ENCODE measurements around the gene NOD1. TPM values are rescaled to one million over a fixed set of nuclear protein-coding genes. Genes with fewer than 3 reads are reported as not detected.
A peak's percentile ranks its signal among the peaks of the same experiment; 100 is the strongest.

The NOD1 gene
- total RNA-seq, 4 donors from 2014 or later, result 15.6 to 50.4 (median 26.7) TPM

DNA sequence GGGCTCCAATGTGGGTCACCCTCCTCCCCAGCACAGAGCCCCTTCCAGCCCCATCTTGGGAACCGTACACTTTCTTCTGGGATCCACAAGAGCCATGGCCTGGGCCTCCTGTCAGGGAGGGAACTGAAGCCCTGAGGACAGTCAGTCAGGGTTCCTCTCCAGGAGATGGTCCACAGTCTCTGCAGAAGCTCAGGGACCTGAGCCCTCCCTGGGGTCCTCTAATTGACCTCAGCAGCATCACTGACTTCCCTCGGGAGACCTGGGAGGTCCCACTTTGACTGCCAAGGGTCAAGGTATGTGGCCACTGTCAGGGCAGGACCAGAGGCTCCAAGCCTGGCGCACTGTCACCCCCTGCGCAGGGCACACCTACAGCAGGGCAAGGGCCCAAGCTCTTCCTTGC lies 32.3 kb downstream of the NOD1 start:
- Histone ChIP-seq H3K4me1 (peaks cover 25 to 35% of the 10 kb centered on the region in 2 donors), H3K9me3 (no peaks in the 10 kb centered on the region), H3K27ac (peak overlapping the region; percentile 46 to 57 (median 53)), H3K4me3 (replicated peaks in 1 of 3) (no peak overlapping the region), H3K27me3 (no peaks in the 10 kb centered on the region), H3K36me3 (peaks cover 8 to 30% of the 10 kb centered on the region in 2 donors)
- intact Hi-C loops (cut with DNase I), result no loop called here
- WGBS, 2 donors, result 89 to 93% methylated on average over 4 of the region's 4 CpGs
- no peak for DNase-seq
- no peak for TF ChIP-seq POLR2A (IDR thresholded peaks at IDR 0.05)
- TF ChIP-seq, protein P1, sequence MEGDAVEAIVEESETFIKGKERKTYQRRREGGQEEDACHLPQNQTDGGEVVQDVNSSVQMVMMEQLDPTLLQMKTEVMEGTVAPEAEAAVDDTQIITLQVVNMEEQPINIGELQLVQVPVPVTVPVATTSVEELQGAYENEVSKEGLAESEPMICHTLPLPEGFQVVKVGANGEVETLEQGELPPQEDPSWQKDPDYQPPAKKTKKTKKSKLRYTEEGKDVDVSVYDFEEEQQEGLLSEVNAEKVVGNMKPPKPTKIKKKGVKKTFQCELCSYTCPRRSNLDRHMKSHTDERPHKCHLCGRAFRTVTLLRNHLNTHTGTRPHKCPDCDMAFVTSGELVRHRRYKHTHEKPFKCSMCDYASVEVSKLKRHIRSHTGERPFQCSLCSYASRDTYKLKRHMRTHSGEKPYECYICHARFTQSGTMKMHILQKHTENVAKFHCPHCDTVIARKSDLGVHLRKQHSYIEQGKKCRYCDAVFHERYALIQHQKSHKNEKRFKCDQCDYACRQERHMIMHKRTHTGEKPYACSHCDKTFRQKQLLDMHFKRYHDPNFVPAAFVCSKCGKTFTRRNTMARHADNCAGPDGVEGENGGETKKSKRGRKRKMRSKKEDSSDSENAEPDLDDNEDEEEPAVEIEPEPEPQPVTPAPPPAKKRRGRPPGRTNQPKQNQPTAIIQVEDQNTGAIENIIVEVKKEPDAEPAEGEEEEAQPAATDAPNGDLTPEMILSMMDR (IDR thresholded peaks at IDR 0.05), result no peak

DNA sequence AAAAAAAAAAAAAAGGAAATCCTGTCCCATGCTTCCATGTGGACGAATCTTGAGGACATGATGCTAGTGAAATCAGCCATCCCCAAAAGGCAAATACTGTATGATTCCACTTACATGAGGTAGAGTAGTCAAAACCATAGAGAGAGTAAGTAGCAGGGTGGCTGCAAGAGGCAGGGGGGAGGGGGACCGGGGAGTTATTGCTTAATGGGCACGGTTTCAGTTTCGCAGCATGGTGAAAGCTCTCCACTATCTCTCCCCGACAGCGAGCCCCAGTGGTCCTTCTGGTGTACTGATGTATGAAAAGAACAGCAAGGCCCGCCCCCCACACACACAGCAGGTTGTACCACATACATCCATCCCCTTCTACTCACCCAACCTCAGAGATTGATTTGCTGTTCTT lies 32.8 kb downstream of the NOD1 start:
- DNase-seq, result peak; percentile 95 to 96
- Histone ChIP-seq H3K9me3 (no peaks in the 10 kb centered on the region), H3K4me1 (peaks cover 22 to 32% of the 10 kb centered on the region in 2 donors), H3K27me3 (no peaks in the 10 kb centered on the region), H3K36me3 (peaks cover 4 to 26% of the 10 kb centered on the region in 2 donors), H3K4me3 (replicated peaks in 1 of 3) (no peak overlapping the region), H3K27ac (peak overlapping the region; percentile 46 to 57 (median 53))
- TF ChIP-seq, protein P1 (IDR thresholded peaks at IDR 0.05), result peak in 5 of 6 experiments; percentile 33 to 79 (median 64)
- TF ChIP-seq POLR2A (IDR thresholded peaks at IDR 0.05), result no peak
- 33% methylated on average over 7 of the region's 7 CpGs for WGBS, 2 donors
- intact Hi-C loops (cut with DNase I), result no loop called here

DNA sequence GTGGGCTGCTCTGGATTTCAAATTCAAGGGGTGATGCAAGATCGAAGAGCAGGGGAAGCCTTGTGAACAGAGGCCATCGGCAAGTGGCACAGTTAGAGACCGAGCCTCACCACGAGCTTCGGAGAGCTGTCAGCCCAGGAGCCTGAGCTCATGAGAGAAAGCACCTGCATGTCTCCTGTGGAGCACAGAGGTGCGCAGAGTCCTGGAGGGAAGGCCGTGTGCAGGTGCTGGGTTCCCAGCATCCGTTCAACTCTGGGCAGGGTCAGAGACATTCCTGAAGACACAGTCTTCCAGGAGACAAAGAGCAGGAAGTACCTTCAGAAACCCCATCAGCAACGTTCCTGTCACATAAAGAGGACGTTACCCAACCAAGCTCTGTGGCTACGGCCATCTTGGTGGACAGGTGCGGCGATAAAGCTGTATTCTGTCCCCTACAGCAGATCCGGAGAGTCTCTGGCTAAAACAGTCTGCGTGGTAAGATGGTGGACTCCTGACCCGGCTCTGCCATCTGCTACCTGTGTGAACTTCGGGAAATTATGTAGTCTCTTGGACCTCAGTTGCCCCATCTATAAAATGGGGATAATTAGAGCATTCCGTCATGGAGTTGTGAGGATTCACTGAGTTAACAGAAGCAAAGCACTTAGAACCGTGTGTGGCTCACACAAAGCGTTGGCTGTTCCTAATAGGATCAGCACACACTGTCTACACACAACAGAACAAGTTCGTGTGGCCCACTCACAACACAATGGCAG lies 40.6 kb downstream of the NOD1 start:
- peaks cover 18 to 30% of the 10 kb centered on the region in 2 donors for H3K4me1 ChIP-seq
- no peak overlapping the region for H3K27ac ChIP-seq
- no peak for DNase-seq
- H3K27me3 ChIP-seq, result no peaks in the 10 kb centered on the region
- TF ChIP-seq, protein P1 (IDR thresholded peaks at IDR 0.05), result no peak
- no peak for TF ChIP-seq POLR2A (IDR thresholded peaks at IDR 0.05)
- H3K4me3 ChIP-seq (replicated peaks in 1 of 3), result no peak overlapping the region
- no peaks in the 10 kb centered on the region for H3K9me3 ChIP-seq
- WGBS, 2 donors, result 92 to 94% methylated on average over 15 to 18 of the region's 21 CpGs
- intact Hi-C loops (cut with DNase I), result no loop called here
- peaks cover 19 to 41% of the 10 kb centered on the region in 2 donors for H3K36me3 ChIP-seq

DNA sequence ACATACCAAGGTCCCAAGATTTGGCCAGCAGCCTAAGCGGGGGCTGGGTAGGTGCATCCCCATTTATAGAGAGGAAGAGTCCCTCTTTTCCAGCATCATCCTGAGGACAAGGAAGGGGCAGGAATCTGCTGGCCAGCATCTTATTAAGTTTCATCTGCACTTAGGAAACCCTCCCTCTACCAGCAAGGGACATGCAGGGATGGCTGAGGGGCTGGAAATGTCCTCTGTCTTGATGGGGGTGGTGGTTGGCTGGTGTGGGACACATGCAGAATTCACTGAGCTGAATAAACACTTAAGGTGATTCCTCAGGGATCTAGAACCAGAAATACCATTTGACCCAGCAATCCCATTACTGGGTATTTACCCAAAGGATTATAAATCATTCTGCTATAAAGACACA lies 42.1 kb downstream of the NOD1 start:
- Histone ChIP-seq H3K4me1 (peaks cover 31 to 44% of the 10 kb centered on the region in 2 donors), H3K36me3 (peaks cover 19 to 41% of the 10 kb centered on the region in 2 donors), H3K27me3 (no peaks in the 10 kb centered on the region), H3K4me3 (replicated peaks in 1 of 3) (no peak overlapping the region), H3K9me3 (no peaks in the 10 kb centered on the region), H3K27ac (peak overlapping the region in 1 of 3 donors; percentile 98)
- DNase-seq, result no peak
- TF ChIP-seq, protein P1 (IDR thresholded peaks at IDR 0.05), result no peak
- TF ChIP-seq POLR2A (IDR thresholded peaks at IDR 0.05), result no peak
- 90 to 100% methylated on average over 1 of the region's 1 CpG for WGBS, 2 donors
- intact Hi-C loops (cut with DNase I), result no loop called here

DNA sequence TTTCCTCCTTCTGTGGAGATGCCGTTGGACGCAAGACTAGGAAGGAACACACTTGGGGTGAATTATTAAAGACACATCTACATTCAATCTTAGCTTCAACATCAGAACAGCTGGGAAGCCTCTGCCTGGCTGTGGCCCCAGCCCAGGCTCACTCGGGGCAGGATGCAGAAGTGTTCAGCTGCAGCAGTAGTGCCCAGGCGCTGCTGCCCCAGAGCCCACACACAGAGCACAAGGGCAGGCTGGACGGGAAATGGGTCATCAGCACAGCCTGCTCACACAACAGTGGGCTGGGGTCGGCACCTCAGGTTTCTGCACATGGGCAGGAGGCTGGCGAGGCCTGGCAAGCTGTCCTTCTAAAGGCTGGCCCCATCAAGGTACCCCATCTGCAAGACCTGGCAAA lies 42.5 kb downstream of the NOD1 start:
- H3K36me3 ChIP-seq, result peaks cover 19 to 41% of the 10 kb centered on the region in 2 donors
- intact Hi-C loops (cut with DNase I), result no loop called here
- peak overlapping the region in 1 of 3 donors; percentile 98 for H3K27ac ChIP-seq
- 83 to 84% methylated on average over 3 to 6 of the region's 7 CpGs for WGBS, 2 donors
- no peak for DNase-seq
- TF ChIP-seq, protein P1 (IDR thresholded peaks at IDR 0.05), result no peak
- TF ChIP-seq POLR2A (IDR thresholded peaks at IDR 0.05), result no peak
- H3K9me3 ChIP-seq, result no peaks in the 10 kb centered on the region
- H3K4me1 ChIP-seq, result peaks cover 36 to 48% of the 10 kb centered on the region in 2 donors
- no peak overlapping the region for H3K4me3 ChIP-seq (replicated peaks in 1 of 3)
- H3K27me3 ChIP-seq, result no peaks in the 10 kb centered on the region
